HG03280 (cell line): Measurements from ENCODE around the gene ADAM8.
"Not testable (repeated sequence)": the region's sequence is repeated elsewhere in the genome, so short reads cannot be mapped to it uniquely, and the experiment has no call there.

Source experiments
- ATAC-seq: cut with Tn5 transposase; IDR thresholded peaks from one replicate; pipeline ENCODE4 v1.9.1; 2021; ENCODE audit warnings: mild to moderate bottlenecking, moderate library complexity; ENCODE audit not compliant: unreplicated experiment

Gene ADAM8

GRCh38 chr10:133235265-133235855, 41.3 kb downstream of the ADAM8 start:
- ATAC-seq: no peak

- not testable (repeated sequence) for ATAC-seq
These were observed 41.9 kb downstream of the ADAM8 start for GRCh38 chr10:133234796-133235195.

- ATAC-seq: no peak
These were observed 44.6 kb downstream of the ADAM8 start for GRCh38 chr10:133231946-133232574.

- ATAC-seq: no peak
These were observed 45.3 kb downstream of the ADAM8 start for GRCh38 chr10:133231244-133231945.

- ATAC-seq: no peak
These were observed 46.1 kb downstream of the ADAM8 start for GRCh38 chr10:133230387-133231195.

GRCh38 chr10:133230044-133230361, 46.7 kb downstream of the ADAM8 start, which contains the start of gene UTF1:
UTF1 (plus strand) TSS chr10:133230217; CDS start chr10:133230289, 72 bp downstream.
- ATAC-seq: no peak

GRCh38 chr10:133229265-133230043, 47.2 kb downstream of the ADAM8 start:
- no peak for ATAC-seq

- ATAC-seq: no peak
These were observed 49.4 kb downstream of the ADAM8 start for GRCh38 chr10:133227256-133227655.

- ATAC-seq: no peak
These were observed 50.3 kb downstream of the ADAM8 start for GRCh38 chr10:133226251-133226808.

GRCh38 chr10:133225707-133226191, 50.9 kb downstream of the ADAM8 start:
- ATAC-seq: no peak

GRCh38 chr10:133224756-133225372, 51.8 kb downstream of the ADAM8 start:
- no peak for ATAC-seq

- ATAC-seq: no peak
These were observed 52.6 kb downstream of the ADAM8 start for GRCh38 chr10:133224076-133224475.

GRCh38 chr10:133221756-133222155, 54.9 kb downstream of the ADAM8 start:
- ATAC-seq: not testable (repeated sequence)

GRCh38 chr10:133221331-133221730, 55.3 kb downstream of the ADAM8 start:
- ATAC-seq: no peak

- no peak for ATAC-seq
These were observed 56.9 kb downstream of the ADAM8 start for GRCh38 chr10:133219782-133220181.

- ATAC-seq: no peak
These were observed 57.8 kb downstream of the ADAM8 start for GRCh38 chr10:133218891-133219290.

- ATAC-seq: no peak
These were observed 58.7 kb downstream of the ADAM8 start for GRCh38 chr10:133217800-133218589.

- ATAC-seq: no peak
These were observed 59.9 kb downstream of the ADAM8 start for GRCh38 chr10:133216776-133217175.

- ATAC-seq: no peak
These were observed 61.1 kb downstream of the ADAM8 start for GRCh38 chr10:133215586-133215985.
